ENCODE results near the gene ENO3. TPM values are rescaled to one million over a fixed set of nuclear protein-coding genes. Genes with fewer than 3 reads are reported as not detected.

Gene ENO3
- polyA plus RNA-seq, 3 donors, result 20.3 to 36.4 (median 29.5) TPM

DNA sequence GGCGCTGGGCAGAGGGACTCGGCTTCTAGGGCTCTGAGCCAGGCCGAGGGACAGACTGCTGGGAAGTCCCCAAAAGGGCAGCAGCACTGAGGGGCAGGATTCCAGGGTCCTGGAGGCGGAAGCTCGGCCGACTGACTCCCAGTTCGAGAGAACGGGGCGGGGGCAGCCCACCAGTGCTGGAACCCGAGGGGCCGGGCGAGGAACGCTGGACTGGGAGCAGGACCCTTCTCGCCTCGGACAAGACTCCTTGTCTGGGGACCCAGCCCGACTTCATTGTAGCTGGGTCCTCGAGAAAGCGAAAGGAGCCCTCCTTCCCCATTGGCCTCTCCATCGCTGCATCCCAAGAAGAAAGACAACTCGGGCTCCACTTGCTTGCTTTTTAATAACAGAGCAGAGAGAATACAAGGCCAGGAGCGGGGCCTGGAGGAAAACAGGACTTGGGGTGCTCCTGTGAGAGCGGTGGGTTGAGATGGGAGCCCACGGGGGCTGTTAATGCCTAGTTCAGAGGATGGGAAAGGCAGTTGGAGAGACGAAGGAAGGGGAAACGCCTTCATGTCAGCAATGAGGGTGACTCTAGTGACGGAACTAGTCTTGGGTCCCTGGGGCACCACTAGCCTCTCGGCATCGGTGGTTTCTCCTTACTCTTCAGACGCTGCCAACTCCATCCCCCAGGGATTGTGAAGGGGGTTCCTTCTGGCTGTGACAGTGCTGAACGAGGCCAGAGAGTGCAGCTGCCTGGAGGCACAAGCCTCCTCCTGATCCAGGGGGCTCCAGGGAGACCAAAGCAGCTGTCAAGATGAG lies 37.0 kb downstream of the ENO3 start:
- DNase-seq (ENCODE audit: extremely low read depth in 1 of 11, low read depth in 9 of 11, low spot score in 4 of 11), result no peak

DNA sequence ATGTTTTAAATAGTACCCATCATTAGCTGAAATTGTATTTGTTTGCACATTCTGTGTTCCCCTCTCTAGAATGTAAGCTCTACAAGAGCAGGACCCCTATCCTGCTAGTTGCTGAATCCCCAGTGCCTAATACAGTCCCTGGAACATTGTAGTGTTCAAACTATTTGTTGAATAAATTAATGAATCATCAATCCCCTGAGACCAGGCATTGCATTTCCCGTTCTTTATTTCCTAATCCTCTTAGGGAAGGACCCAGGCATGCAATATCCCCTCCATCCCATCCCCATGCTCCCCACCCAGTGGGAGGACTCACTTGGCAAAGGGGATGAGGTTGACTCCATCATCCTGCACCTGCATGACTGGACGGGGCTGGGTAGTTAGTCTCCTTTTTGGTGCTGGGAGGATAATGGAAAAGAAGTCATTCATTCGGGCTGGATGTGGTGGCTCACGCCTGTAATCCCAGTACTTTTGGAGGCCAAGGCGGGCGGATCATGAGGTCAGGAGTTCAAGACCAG lies 43.2 kb downstream of the ENO3 start:
- no peak for DNase-seq (ENCODE audit: extremely low read depth in 1 of 11, low read depth in 9 of 11, low spot score in 4 of 11)

- DNase-seq (ENCODE audit: extremely low read depth in 1 of 11, low read depth in 9 of 11, low spot score in 4 of 11), result peak; percentile 76 to 90 (median 88)
These were observed 46.5 kb downstream of the ENO3 start, which contains the start of the genes INCA1 and KIF1C for GRCh38 chr17:4997302-4998026. TSS of gene INCA1 (minus strand) at chr17:4997522. CDS start at chr17:4994437, 3,085 bp downstream. TSS of gene KIF1C (plus strand) at chr17:4997950. CDS start at chr17:5000247, 2,297 bp downstream.

- DNase-seq (ENCODE audit: extremely low read depth in 1 of 11, low read depth in 9 of 11, low spot score in 4 of 11), result peak in 4 of 11 donors; percentile 39 to 46 (median 43)
These were observed 47.3 kb downstream of the ENO3 start for GRCh38 chr17:4998027-4998731.

- DNase-seq (ENCODE audit: extremely low read depth in 1 of 11, low read depth in 9 of 11, low spot score in 4 of 11), result no peak
These were observed 48.0 kb downstream of the ENO3 start for GRCh38 chr17:4998732-4999429.

- no peak for DNase-seq (ENCODE audit: extremely low read depth in 1 of 11, low read depth in 9 of 11, low spot score in 4 of 11)
These were observed 48.6 kb downstream of the ENO3 start for GRCh38 chr17:4999430-5000093.

DNA sequence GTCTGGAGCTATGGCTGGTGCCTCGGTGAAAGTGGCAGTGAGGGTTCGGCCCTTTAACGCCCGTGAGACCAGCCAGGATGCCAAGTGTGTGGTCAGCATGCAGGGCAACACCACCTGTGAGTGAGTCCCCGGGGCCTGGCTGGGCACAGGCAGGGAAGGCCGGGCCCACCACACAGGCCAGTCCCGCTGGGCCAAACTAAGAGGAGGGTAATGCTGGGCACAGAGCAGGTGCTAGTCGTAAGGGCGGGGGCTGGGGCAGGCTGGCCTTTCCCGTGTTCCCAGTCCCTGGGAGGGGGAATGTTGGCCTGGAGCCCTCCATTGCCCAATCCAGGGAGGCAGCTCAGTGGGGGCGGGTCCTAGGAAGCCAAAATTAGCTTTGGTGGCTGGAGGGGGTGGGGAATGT lies 49.3 kb downstream of the ENO3 start:
- DNase-seq (ENCODE audit: extremely low read depth in 1 of 11, low read depth in 9 of 11, low spot score in 4 of 11), result no peak

- no peak for DNase-seq (ENCODE audit: extremely low read depth in 1 of 11, low read depth in 9 of 11, low spot score in 4 of 11)
These were observed 51.3 kb downstream of the ENO3 start for GRCh38 chr17:5002121-5002788.

DNA sequence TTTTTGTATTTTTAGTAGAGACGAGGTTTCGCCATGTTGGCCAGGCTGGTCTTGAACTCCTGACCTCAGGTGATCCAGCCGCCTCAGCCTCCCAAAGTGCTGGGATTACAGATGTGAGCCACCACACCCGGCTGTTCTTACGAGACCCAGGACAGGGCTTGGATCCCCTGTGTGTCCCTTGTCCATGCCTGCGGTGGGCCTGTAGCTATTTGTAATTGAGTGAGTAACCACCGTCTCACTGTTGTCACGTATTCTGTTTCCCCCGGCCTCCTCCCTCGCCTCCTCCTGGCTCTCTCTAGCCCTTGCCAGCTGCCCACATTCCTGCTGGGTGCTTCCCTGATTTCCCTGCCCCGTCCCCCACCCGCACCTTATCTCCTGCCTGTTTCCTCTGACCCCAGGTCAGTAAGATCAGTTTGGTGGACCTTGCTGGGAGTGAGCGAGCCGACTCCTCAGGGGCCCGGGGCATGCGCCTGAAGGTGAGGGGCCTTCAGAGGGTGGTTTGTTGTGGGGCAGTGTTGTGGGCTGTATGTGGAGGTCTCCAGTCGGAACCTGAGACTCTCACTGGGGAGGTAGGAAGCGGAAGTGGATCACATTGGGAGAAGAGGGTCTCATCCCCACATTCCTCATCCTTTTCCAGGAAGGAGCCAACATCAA lies 52.4 kb downstream of the ENO3 start:
- no peak for DNase-seq (ENCODE audit: extremely low read depth in 1 of 11, low read depth in 9 of 11, low spot score in 4 of 11)

Other genes starting within 250 kb of the ENO3 start
- gene PELP1, start 247.0 kb upstream of the ENO3 start, polyA plus RNA-seq (ENCODE audit: insufficient read length in 3 of 3), result 10 to 100 TPM; 45.7 to 56.2 (median 50.0) TPM
- gene ARRB2, start 240.5 kb upstream of the ENO3 start, polyA plus RNA-seq (ENCODE audit: insufficient read length in 3 of 3), result 10 to 100 TPM; 29.8 to 39.0 (median 35.1) TPM
- 10 to 100 TPM; 24.9 to 29.4 (median 26.9) TPM for gene MED11, start 219.7 kb upstream of the ENO3 start, polyA plus RNA-seq (ENCODE audit: insufficient read length in 3 of 3)
- 1 to 10 TPM in 1 of 3 donors, under 1 TPM in 2; 0.46 to 1.7 (median 0.50) TPM for gene ZMYND15, start 211.3 kb upstream of the ENO3 start, polyA plus RNA-seq (ENCODE audit: insufficient read length in 3 of 3)
- 10 to 100 TPM; 10.1 to 23.2 (median 10.8) TPM for gene CXCL16, start 211.2 kb upstream of the ENO3 start, polyA plus RNA-seq (ENCODE audit: insufficient read length in 3 of 3)
- 1 to 10 TPM; 1.8 to 3.1 (median 2.8) TPM for gene TM4SF5, start 179.2 kb upstream of the ENO3 start, polyA plus RNA-seq (ENCODE audit: insufficient read length in 3 of 3)
- gene VMO1, start 164.8 kb upstream of the ENO3 start, polyA plus RNA-seq (ENCODE audit: insufficient read length in 3 of 3), result 1 to 10 TPM in 1 of 3 donors, under 1 TPM in 2; 0.78 to 1.7 (median 0.96) TPM
- gene GLTPD2, start 162.2 kb upstream of the ENO3 start, polyA plus RNA-seq (ENCODE audit: insufficient read length in 3 of 3), result 10 to 100 TPM in 2 of 3 donors, 1 to 10 TPM in 1; 6.7 to 11.3 (median 10.5) TPM
- gene PSMB6, start 155.0 kb upstream of the ENO3 start, polyA plus RNA-seq (ENCODE audit: insufficient read length in 3 of 3), result 100 to 1,000 TPM; 123 to 139 (median 126) TPM
- gene PLD2, start 144.0 kb upstream of the ENO3 start, polyA plus RNA-seq (ENCODE audit: insufficient read length in 3 of 3), result 10 to 100 TPM; 34.3 to 51.2 (median 38.1) TPM
- 10 to 100 TPM; 59.4 to 70.7 (median 66.3) TPM for gene MINK1, start 117.8 kb upstream of the ENO3 start, polyA plus RNA-seq (ENCODE audit: insufficient read length in 3 of 3)
- gene C17orf107, start 51.6 kb upstream of the ENO3 start, polyA plus RNA-seq (ENCODE audit: insufficient read length in 3 of 3), result 1 to 10 TPM; 1.5 to 3.0 (median 1.8) TPM
- 1 to 10 TPM; 1.4 to 2.8 (median 1.8) TPM for gene CHRNE, start 48.0 kb upstream of the ENO3 start, polyA plus RNA-seq (ENCODE audit: insufficient read length in 3 of 3)
- 1 to 10 TPM; 1.9 to 2.2 (median 2.0) TPM for gene GP1BA, start 18.8 kb upstream of the ENO3 start, polyA plus RNA-seq (ENCODE audit: insufficient read length in 3 of 3)
- gene SLC25A11, start 11.1 kb upstream of the ENO3 start, polyA plus RNA-seq (ENCODE audit: insufficient read length in 3 of 3), result 10 to 100 TPM; 62.9 to 81.6 (median 76.1) TPM
- gene RNF167, start 10.9 kb upstream of the ENO3 start, polyA plus RNA-seq (ENCODE audit: insufficient read length in 3 of 3), result 100 to 1,000 TPM; 125 to 146 (median 134) TPM
- 100 to 1,000 TPM; 350 to 480 (median 397) TPM for gene PFN1, start 2.6 kb upstream of the ENO3 start, polyA plus RNA-seq (ENCODE audit: insufficient read length in 3 of 3)
- gene SPAG7, start 16.7 kb downstream of the ENO3 start, polyA plus RNA-seq (ENCODE audit: insufficient read length in 3 of 3), result 100 to 1,000 TPM in 1 of 3 donors, 10 to 100 TPM in 2; 86.7 to 105 (median 92.6) TPM
- gene CAMTA2, start 36.6 kb downstream of the ENO3 start, polyA plus RNA-seq (ENCODE audit: insufficient read length in 3 of 3), result 10 to 100 TPM; 23.9 to 35.5 (median 24.3) TPM
- gene INCA1, start 46.4 kb downstream of the ENO3 start, polyA plus RNA-seq (ENCODE audit: insufficient read length in 3 of 3), result 1 to 10 TPM; 7.2 to 8.0 (median 7.2) TPM
- 10 to 100 TPM; 76.8 to 97.2 (median 87.3) TPM for gene KIF1C, start 46.8 kb downstream of the ENO3 start, polyA plus RNA-seq (ENCODE audit: insufficient read length in 3 of 3)
- under 1 TPM; 0.16 to 0.47 (median 0.16) TPM for gene SLC52A1, start 84.3 kb downstream of the ENO3 start, polyA plus RNA-seq (ENCODE audit: insufficient read length in 3 of 3)
- gene ZFP3, start 127.3 kb downstream of the ENO3 start, polyA plus RNA-seq (ENCODE audit: insufficient read length in 3 of 3), result 10 to 100 TPM; 13.9 to 16.7 (median 14.9) TPM
- gene ZNF232, start 160.8 kb downstream of the ENO3 start, polyA plus RNA-seq (ENCODE audit: insufficient read length in 3 of 3), result 10 to 100 TPM; 22.6 to 50.4 (median 23.8) TPM
- 10 to 100 TPM in 1 of 3 donors, 1 to 10 TPM in 2; 2.9 to 10.4 (median 7.7) TPM for gene USP6, start 164.9 kb downstream of the ENO3 start, polyA plus RNA-seq (ENCODE audit: insufficient read length in 3 of 3)
- 10 to 100 TPM; 21.2 to 27.9 (median 22.7) TPM for gene ZNF594, start 240.7 kb downstream of the ENO3 start, polyA plus RNA-seq (ENCODE audit: insufficient read length in 3 of 3)

Data from renal cortex interstitium (tissue), 11 donors.